Body of pancreas (tissue), 4 donors: Measurements from ENCODE around the gene GNB1L.

Source experiments
- CTCF ChIP-seq, 7 experiments: fragments of 450-650 bp in 4 of 7; fragments of 200-600 bp in 3 of 7; sonication (generic) in 3 of 7; IDR thresholded peaks; one replicate each; pipeline ENCODE4 v1.5.1; 2016 to 2019; ENCODE audit warnings: antibody characterized with exemption in 7 of 7
- POLR2A ChIP-seq, 3 donors: fragments of 450-650 bp; IDR thresholded peaks; one replicate each; pipeline ENCODE4 v1.6.1; 2016; ENCODE audit warnings: antibody characterized with exemption in 3 of 3, mild to moderate bottlenecking in 2 of 3

- TF ChIP-seq POLR2A (IDR thresholded peaks at IDR 0.05) (no peak), CTCF (IDR thresholded peaks at IDR 0.05) (no peak)
Observed at GRCh38 chr22:19865141-19865829, 10.6 kb upstream of the GNB1L start.
